K562 (cell line): ENCODE measurements around the gene CNIH3. TPM values are rescaled to one million over a fixed set of nuclear protein-coding genes. Genes with fewer than 3 reads are reported as not detected.

Experiments
- CBX1 ChIP-seq: sonication (generic); IDR thresholded peaks from 2 replicates; pipeline ENCODE4 v1.6.1; 2016; ENCODE audit warnings: antibody characterized with exemption, low read depth, mild to moderate bottlenecking
- CHD1 ChIP-seq: fragments of 200-600 bp; sonication (generic); IDR thresholded peaks from one replicate; pipeline ENCODE4 v1.6.1; 2012; ENCODE audit warnings: mild to moderate bottlenecking, moderate library complexity, low read length, inconsistent platforms
- CTCF ChIP-seq, 3 experiments: IDR thresholded peaks in 2 of 3; conservative IDR thresholded peaks in 1 of 3; 2 replicates each; pipeline ENCODE4 v1.5.1; 2011 to 2012; ENCODE audit warnings: low read length in 3 of 3, mild to moderate bottlenecking in 3 of 3, control low read depth in 2 of 3, improper control_type of control experiment in 1 of 3, inconsistent platforms in 1 of 3, low read depth in 1 of 3, mixed read lengths in 1 of 3, moderate library complexity in 1 of 3; ENCODE audit not compliant: insufficient read depth in 2 of 3
- KDM2B ChIP-seq: fragments of 250-450 bp; sonication (Bioruptor Pico); IDR thresholded peaks from 2 replicates; pipeline ENCODE4 v1.8.0; 2021; ENCODE audit warnings: mild to moderate bottlenecking, moderate library complexity
- KHSRP ChIP-seq: fragments of 450-650 bp; IDR thresholded peaks from 2 replicates; pipeline ENCODE4 v1.6.1; 2017
- ZBTB7A ChIP-seq: IDR thresholded peaks from 2 replicates; pipeline ENCODE4 v1.6.1; 2011; ENCODE audit warnings: low read depth, mild to moderate bottlenecking, low read length, moderate library complexity, borderline replicate concordance; ENCODE audit not compliant: control insufficient read depth
- ZNF354B ChIP-seq: fragments of 250-450 bp; sonication (Bioruptor Pico); IDR thresholded peaks from 2 replicates; pipeline ENCODE4 v1.4.0; 2020
- polyA plus RNA-seq, 8 experiments: library from polyadenylated mRNA; depleted of rRNA in 4 of 8; stranded (reverse) in 5 of 8; unstranded in 3 of 8; fragments of >200 nt; fragmentation: Nextera tagmentation in 2 of 8; fragmentation: Illumina TruSeq in 1 of 8; extraction: Ambion mirVana in 2 of 8; extraction: Trizol in 1 of 8; gene quantifications; 2 replicates each; pipeline versions ENCODE4 v1.2.1 to v1.2.3, GENCODE V29; 2011 to 2014; ENCODE audit warnings: inconsistent platforms in 1 of 8, missing spikeins in 1 of 8
- total RNA-seq, 7 experiments: library from RNA; depleted of rRNA in 6 of 7; stranded (reverse); fragments of >200 nt in 6 of 7; fragmentation: Illumina TruSeq in 2 of 7; extraction: Trizol in 2 of 7; gene quantifications; 2 replicates each; pipeline versions ENCODE4 v1.2.1 to v1.2.3, GENCODE V29; 2011 to 2021; ENCODE audit warnings: low replicate concordance in 1 of 7
- TF ChIP-seq, protein P1 (sequence below): fragments of 250-450 bp; sonication (Bioruptor Pico); IDR thresholded peaks from 2 replicates; pipeline ENCODE4 v1.4.0; 2020; ENCODE audit warnings: mild to moderate bottlenecking, moderate library complexity

Gene CNIH3
- total and polyA plus RNA-seq, 9 of the 15 experiments (the other 6 are each of a cell fraction or from before 2014, with no cell fraction given), result 0.14 to 1.8 (median 0.79) TPM

DNA sequence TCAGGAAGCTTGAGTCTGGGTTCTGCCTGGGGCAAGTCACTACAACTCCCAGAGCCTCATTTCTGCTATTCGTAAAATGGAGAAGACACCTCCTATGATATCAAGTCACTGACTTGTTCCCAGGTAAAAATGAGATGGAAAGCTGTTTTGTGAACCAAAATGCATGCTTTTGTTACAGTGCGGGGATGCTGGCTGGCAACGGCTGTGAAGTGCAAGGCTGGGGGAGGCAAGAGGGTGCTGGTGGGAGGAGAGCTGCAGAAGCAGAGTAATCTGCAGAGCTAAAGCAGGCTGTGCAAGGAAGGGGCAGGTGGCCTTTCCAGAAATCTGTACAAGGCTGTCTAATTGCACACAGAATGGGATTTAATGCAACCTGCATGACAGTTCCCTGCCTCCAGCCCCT, 150.9 kb downstream of the CNIH3 start (continued):
- no peak for TF ChIP-seq KDM2B (CRISPR knock-in tag)
- TF ChIP-seq CHD1, result no peak
- TF ChIP-seq CTCF (IDR thresholded peaks at IDR 0.05 in 2 of 3, conservative IDR thresholded peaks at IDR 0.05 in 1 of 3; ENCODE audit: insufficient read depth in 2 of 3, low read depth in 1 of 3, low read length in 3 of 3), result no peak
- TF ChIP-seq KHSRP, result no peak
- no peak for TF ChIP-seq ZNF354B (CRISPR knock-in tag)
- TF ChIP-seq, protein P1, sequence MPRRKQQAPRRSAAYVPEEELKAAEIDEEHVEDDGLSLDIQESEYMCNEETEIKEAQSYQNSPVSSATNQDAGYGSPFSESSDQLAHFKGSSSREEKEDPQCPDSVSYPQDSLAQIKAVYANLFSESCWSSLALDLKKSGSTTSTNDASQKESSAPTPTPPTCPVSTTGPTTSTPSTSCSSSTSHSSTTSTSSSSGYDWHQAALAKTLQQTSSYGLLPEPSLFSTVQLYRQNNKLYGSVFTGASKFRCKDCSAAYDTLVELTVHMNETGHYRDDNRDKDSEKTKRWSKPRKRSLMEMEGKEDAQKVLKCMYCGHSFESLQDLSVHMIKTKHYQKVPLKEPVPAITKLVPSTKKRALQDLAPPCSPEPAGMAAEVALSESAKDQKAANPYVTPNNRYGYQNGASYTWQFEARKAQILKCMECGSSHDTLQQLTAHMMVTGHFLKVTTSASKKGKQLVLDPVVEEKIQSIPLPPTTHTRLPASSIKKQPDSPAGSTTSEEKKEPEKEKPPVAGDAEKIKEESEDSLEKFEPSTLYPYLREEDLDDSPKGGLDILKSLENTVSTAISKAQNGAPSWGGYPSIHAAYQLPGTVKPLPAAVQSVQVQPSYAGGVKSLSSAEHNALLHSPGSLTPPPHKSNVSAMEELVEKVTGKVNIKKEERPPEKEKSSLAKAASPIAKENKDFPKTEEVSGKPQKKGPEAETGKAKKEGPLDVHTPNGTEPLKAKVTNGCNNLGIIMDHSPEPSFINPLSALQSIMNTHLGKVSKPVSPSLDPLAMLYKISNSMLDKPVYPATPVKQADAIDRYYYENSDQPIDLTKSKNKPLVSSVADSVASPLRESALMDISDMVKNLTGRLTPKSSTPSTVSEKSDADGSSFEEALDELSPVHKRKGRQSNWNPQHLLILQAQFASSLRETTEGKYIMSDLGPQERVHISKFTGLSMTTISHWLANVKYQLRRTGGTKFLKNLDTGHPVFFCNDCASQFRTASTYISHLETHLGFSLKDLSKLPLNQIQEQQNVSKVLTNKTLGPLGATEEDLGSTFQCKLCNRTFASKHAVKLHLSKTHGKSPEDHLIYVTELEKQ (CRISPR knock-in tag), result no peak
- TF ChIP-seq CBX1, result no peak
- no peak for TF ChIP-seq ZBTB7A
